Karpas-422 (cell line): Measurements from ENCODE around the gene DNAJA3. TPM values are rescaled to one million over a fixed set of nuclear protein-coding genes. Genes with fewer than 3 reads are reported as not detected.

ENCODE experiments used
- DNase-seq: peaks from one replicate; pipeline ENCODE4 v3.0.0-alpha.2; 2015
- H2AFZ ChIP-seq: fragments of 200-600 bp; sonication (generic); 2 replicates; pipeline ENCODE4 v1.6.1; 2014; ENCODE audit warnings: antibody characterized with exemption, low read length, mixed read lengths
- H3K27ac ChIP-seq: fragments of 200-600 bp; sonication (generic); 2 replicates; pipeline ENCODE4 v1.5.1; 2014; ENCODE audit warnings: mild to moderate bottlenecking, low read length, moderate library complexity
- H3K27me3 ChIP-seq: fragments of 200-600 bp; sonication (generic); 2 replicates; pipeline ENCODE4 v1.6.1; 2014; ENCODE audit warnings: low read length, mixed read lengths
- H3K36me3 ChIP-seq: fragments of 200-600 bp; sonication (generic); 2 replicates; pipeline ENCODE4 v1.6.1; 2014; ENCODE audit warnings: low read length, mixed read lengths; ENCODE audit not compliant: insufficient read depth
- H3K4me1 ChIP-seq: fragments of 200-600 bp; sonication (generic); 2 replicates; pipeline ENCODE4 v1.6.1; 2014; ENCODE audit warnings: mild to moderate bottlenecking, low read length, mixed read lengths
- H3K4me2 ChIP-seq: fragments of 200-600 bp; sonication (generic); 2 replicates; pipeline ENCODE4 v1.6.1; 2014; ENCODE audit warnings: low read length, low read depth, mild to moderate bottlenecking; ENCODE audit not compliant: poor library complexity, severe bottlenecking
- H3K4me3 ChIP-seq: fragments of 200-600 bp; sonication (generic); 2 replicates; pipeline ENCODE4 v1.5.1; 2014; ENCODE audit warnings: mild to moderate bottlenecking, antibody characterized with exemption, low read length, mixed read lengths
- H3K79me2 ChIP-seq: fragments of 200-600 bp; sonication (generic); 2 replicates; pipeline ENCODE4 v1.6.1; 2014; ENCODE audit warnings: mild to moderate bottlenecking, low read length, mixed read lengths
- H3K9ac ChIP-seq: fragments of 200-600 bp; sonication (generic); 2 replicates; pipeline ENCODE4 v1.6.0; 2014; ENCODE audit warnings: low read length
- H3K9me2 ChIP-seq: fragments of 200-600 bp; sonication (generic), shearing (Covaris generic); replicated peaks from 2 replicates; pipeline ENCODE4 v1.6.0; 2014; ENCODE audit warnings: mild to moderate bottlenecking, low read length, moderate library complexity; ENCODE audit not compliant: insufficient read depth
- H3K9me3 ChIP-seq: fragments of 300-700, 200-600 bp; sonication (generic); 2 replicates; pipeline ENCODE4 v1.6.1; 2014; ENCODE audit warnings: low read length, mixed read lengths
- H4K20me1 ChIP-seq: fragments of 200-600 bp; sonication (generic); 2 replicates; pipeline ENCODE4 v1.6.1; 2014; ENCODE audit warnings: mild to moderate bottlenecking, antibody characterized with exemption, low read length, low read depth; ENCODE audit not compliant: insufficient read depth
- total RNA-seq: library from RNA; depleted of rRNA; stranded (reverse); fragments of >200 nt; shearing (Covaris generic); gene quantifications from 2 replicates; pipeline ENCODE4 v1.2.3, GENCODE V29; 2014; ENCODE audit warnings: low replicate concordance

DNAJA3 gene
- total RNA-seq, 1 experiment from 2014 or later: 56.5 TPM

DNA sequence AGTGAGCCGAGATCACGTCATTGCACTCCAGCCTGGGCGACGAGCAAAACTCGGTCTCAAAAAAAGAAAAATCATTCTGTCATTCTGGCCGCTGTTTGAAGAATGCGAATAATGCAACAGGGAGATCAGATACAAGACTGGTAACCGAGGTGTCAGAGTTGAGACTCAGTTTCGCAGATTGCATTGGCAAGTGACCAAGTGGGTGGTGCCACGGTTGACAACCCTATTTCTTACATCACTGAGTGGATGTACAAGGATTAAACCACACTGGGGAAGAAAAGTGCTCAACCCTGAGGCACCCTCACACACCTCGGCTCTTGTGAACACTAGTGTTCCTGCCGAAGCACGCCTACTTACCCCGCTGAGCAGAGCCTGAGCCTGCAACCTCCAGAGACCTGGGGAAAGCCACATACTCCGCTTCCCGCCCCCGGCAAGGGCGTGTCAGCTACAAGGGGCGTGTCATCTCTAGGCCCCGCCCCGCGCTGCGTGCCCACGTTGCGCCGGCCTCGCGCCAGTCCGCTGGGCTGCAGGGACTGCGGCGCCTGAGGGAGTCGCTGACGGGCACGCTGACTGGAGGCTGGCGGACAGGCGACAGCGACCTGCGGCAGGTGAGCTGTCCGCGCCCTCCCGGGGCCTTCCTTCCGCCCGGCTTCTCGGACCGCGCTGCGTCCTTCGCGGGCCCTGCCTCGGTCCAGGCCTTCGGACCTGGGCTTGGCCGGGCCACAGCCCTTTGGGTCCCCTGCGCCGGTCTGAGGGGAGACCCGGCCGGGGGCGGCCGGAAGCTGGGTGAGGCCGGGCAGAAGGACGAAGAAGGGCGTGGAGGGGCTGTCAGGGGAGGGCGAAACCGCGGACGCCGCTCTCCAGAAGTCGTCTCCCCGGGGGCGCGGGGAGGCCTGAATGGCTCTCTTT lies 50.5 kb downstream of the DNAJA3 start, which contains the start of gene HMOX2:
Gene HMOX2, plus strand, starts transcription at position 519 of the 909 bp plus-strand sequence. CDS start 29,127 bp downstream, outside the sequence.
- Histone ChIP-seq H3K79me2 (peaks cover 64% of the 10 kb centered on the region), H3K9me2 (no peaks in the 10 kb centered on the region), H3K4me1 (peaks cover 39% of the 10 kb centered on the region), H4K20me1 (no peaks in the 10 kb centered on the region; the same call in 1 of the 2 replicates), H3K4me2 (peak within 1 kb of the TSS; percentile 100), H2AFZ (no peak within 1 kb of the TSS; the same call in 1 of the 2 replicates), H3K27ac (peak within 1 kb of the TSS; percentile 89), H3K36me3 (no peaks in the 10 kb centered on the region), H3K9me3 (no peaks in the 10 kb centered on the region), H3K4me3 (peak within 1 kb of the TSS; percentile 100), H3K27me3 (no peaks in the 10 kb centered on the region), H3K9ac (peak within 1 kb of the TSS; percentile 86)
- peak; percentile 98 for DNase-seq

DNA sequence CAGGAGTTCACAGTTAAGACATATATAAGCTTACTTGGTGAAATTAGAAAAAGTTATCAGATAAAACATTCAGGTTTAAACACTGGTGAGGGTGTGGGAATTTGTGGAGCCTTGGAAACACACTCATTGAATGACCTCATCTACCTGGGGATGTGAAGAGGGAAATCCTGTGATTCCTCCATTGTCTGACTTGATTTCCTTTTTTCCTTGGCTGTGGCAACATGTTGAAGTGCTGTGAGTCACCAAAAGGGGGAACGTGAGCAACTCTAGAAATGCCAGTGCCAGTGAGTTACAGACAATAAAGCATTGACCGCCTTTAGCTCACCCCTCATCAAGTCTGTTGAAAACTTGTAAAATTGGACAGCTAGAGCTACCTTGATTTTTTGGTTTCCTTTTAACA lies 52.3 kb downstream of the DNAJA3 start:
- H2AFZ ChIP-seq: no peak overlapping the region
- H3K27ac ChIP-seq: no peak overlapping the region
- no peaks in the 10 kb centered on the region for H3K9me2 ChIP-seq
- no peak for DNase-seq
- H3K27me3 ChIP-seq: no peaks in the 10 kb centered on the region
- no peaks in the 10 kb centered on the region for H3K9me3 ChIP-seq
- no peaks in the 10 kb centered on the region for H3K36me3 ChIP-seq
- H3K4me2 ChIP-seq: peak overlapping the region; percentile 100
- H3K9ac ChIP-seq: peak overlapping the region; percentile 86
- H3K79me2 ChIP-seq: peaks cover 75% of the 10 kb centered on the region
- H3K4me3 ChIP-seq: peak overlapping the region; percentile 100
- no peaks in the 10 kb centered on the region; the same call in 1 of the 2 replicates for H4K20me1 ChIP-seq
- peaks cover 34% of the 10 kb centered on the region for H3K4me1 ChIP-seq

- H3K4me3 ChIP-seq: no peak overlapping the region
- H3K27ac ChIP-seq: no peak overlapping the region
- H3K9ac ChIP-seq: no peak overlapping the region
- no peak overlapping the region for H2AFZ ChIP-seq
- no peaks in the 10 kb centered on the region for H3K9me3 ChIP-seq
- H3K9me2 ChIP-seq: no peaks in the 10 kb centered on the region
- no peak for DNase-seq
- no peaks in the 10 kb centered on the region for H3K27me3 ChIP-seq
- H3K79me2 ChIP-seq: peaks cover 72% of the 10 kb centered on the region
- peaks cover 10% of the 10 kb centered on the region for H3K4me1 ChIP-seq
- H4K20me1 ChIP-seq: no peaks in the 10 kb centered on the region
- peaks cover 4% of the 10 kb centered on the region; the same call in 1 of the 2 replicates for H3K36me3 ChIP-seq
- H3K4me2 ChIP-seq: no peak overlapping the region
Measured at GRCh38 chr16:4481526-4481925, 55.9 kb downstream of the DNAJA3 start.

- no peak overlapping the region for H3K27ac ChIP-seq
Measured at GRCh38 chr16:4481963-4482362, 56.3 kb downstream of the DNAJA3 start.

GRCh38 chr16:4486126-4486893 lies 60.6 kb downstream of the DNAJA3 start:
- H3K27ac ChIP-seq: no peak overlapping the region
- H3K9me3 ChIP-seq: no peaks in the 10 kb centered on the region
- H3K36me3 ChIP-seq: peaks cover 4% of the 10 kb centered on the region; the same call in 1 of the 2 replicates
- peaks cover 70% of the 10 kb centered on the region for H3K79me2 ChIP-seq
- H3K4me1 ChIP-seq: no peaks in the 10 kb centered on the region
- H4K20me1 ChIP-seq: no peaks in the 10 kb centered on the region
- no peak overlapping the region for H3K9ac ChIP-seq
- H2AFZ ChIP-seq: no peak overlapping the region
- H3K9me2 ChIP-seq: no peaks in the 10 kb centered on the region
- no peak overlapping the region for H3K4me3 ChIP-seq
- no peak overlapping the region for H3K4me2 ChIP-seq
- no peak for DNase-seq
- no peaks in the 10 kb centered on the region for H3K27me3 ChIP-seq

More at GRCh38 chr16:4481963-4482362, 56.3 kb downstream of the DNAJA3 start:
- H3K79me2 ChIP-seq: peaks cover 72% of the 10 kb centered on the region
- H3K36me3 ChIP-seq: peaks cover 4% of the 10 kb centered on the region; the same call in 1 of the 2 replicates
- no peaks in the 10 kb centered on the region for H4K20me1 ChIP-seq
- H3K9ac ChIP-seq: no peak overlapping the region
- no peak overlapping the region for H3K4me2 ChIP-seq
- H3K9me3 ChIP-seq: no peaks in the 10 kb centered on the region
- no peaks in the 10 kb centered on the region for H3K27me3 ChIP-seq
- H3K4me3 ChIP-seq: no peak overlapping the region
- peaks cover 10% of the 10 kb centered on the region for H3K4me1 ChIP-seq
- H2AFZ ChIP-seq: no peak overlapping the region
- no peaks in the 10 kb centered on the region for H3K9me2 ChIP-seq
- DNase-seq: no peak

- peaks cover 4% of the 10 kb centered on the region; the same call in 1 of the 2 replicates for H3K36me3 ChIP-seq
- no peaks in the 10 kb centered on the region for H3K9me2 ChIP-seq
- peaks cover 70% of the 10 kb centered on the region for H3K79me2 ChIP-seq
- H4K20me1 ChIP-seq: no peaks in the 10 kb centered on the region
- no peaks in the 10 kb centered on the region for H3K27me3 ChIP-seq
- H3K9ac ChIP-seq: no peak overlapping the region
- no peak overlapping the region for H2AFZ ChIP-seq
- no peaks in the 10 kb centered on the region for H3K9me3 ChIP-seq
- H3K4me2 ChIP-seq: no peak overlapping the region
- DNase-seq: no peak
- no peak overlapping the region for H3K4me3 ChIP-seq
- no peak overlapping the region for H3K27ac ChIP-seq
- H3K4me1 ChIP-seq: no peaks in the 10 kb centered on the region
Measured at GRCh38 chr16:4487955-4488498, 62.4 kb downstream of the DNAJA3 start.

DNA sequence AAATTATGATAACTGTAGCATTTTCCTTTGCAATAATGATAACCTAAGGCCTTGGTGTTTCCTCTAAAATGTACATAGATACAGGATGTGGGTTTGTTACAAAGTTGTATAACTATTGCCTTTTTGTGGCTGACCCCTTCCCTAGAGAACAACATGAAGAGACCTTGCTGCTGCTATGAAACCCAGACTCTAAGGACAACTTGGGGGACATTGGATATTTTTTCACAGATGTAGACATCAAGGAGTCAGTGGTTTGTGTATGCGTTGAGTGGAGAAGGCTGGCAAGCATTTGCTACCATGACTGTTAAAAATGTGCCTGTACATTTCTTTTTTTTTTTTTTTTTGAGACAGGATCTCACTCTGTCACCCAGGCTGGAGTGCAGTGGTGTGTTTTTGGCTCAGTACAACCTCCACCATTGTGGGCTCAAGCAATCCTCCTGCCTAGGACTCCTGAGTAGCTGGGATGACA lies 62.9 kb downstream of the DNAJA3 start:
- peaks cover 3% of the 10 kb centered on the region; the same call in 1 of the 2 replicates for H4K20me1 ChIP-seq
- H3K4me3 ChIP-seq: no peak overlapping the region
- no peaks in the 10 kb centered on the region for H3K27me3 ChIP-seq
- no peak for DNase-seq
- H3K27ac ChIP-seq: no peak overlapping the region
- H3K9me3 ChIP-seq: no peaks in the 10 kb centered on the region
- peaks cover 4% of the 10 kb centered on the region; the same call in 1 of the 2 replicates for H3K36me3 ChIP-seq
- H3K9me2 ChIP-seq: no peaks in the 10 kb centered on the region
- no peak overlapping the region for H3K4me2 ChIP-seq
- H2AFZ ChIP-seq: no peak overlapping the region
- H3K9ac ChIP-seq: no peak overlapping the region
- H3K79me2 ChIP-seq: peaks cover 71% of the 10 kb centered on the region
- no peaks in the 10 kb centered on the region for H3K4me1 ChIP-seq
